ENCODE data around the gene ERICH4.
"Not testable (repeated sequence)": the region's sequence is repeated elsewhere in the genome, so short reads cannot be mapped to it uniquely, and the experiment has no call there.

ERICH4 gene

DNA sequence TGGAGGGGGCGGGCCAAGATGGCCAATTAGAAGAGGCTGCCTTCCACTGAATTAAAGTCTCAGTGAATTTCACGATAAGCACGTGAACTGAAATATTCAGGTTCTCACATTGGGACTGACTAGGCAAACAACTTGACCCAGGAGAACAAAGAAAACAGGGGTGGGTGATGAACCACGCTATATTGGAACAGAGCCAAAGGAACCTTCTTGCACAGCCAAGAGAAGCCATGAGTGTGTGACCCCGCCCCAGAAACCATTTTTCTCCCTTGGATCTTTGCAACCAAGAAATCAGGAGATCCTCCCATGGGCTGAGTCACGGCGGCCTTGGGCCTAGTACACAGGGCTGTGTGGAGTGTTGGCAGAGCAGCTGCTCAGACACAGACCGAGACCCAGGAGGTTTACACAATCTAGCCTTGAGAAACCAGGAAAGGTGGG lies 36.8 kb downstream of the ERICH4 start:
- no peak for DNase-seq

DNA sequence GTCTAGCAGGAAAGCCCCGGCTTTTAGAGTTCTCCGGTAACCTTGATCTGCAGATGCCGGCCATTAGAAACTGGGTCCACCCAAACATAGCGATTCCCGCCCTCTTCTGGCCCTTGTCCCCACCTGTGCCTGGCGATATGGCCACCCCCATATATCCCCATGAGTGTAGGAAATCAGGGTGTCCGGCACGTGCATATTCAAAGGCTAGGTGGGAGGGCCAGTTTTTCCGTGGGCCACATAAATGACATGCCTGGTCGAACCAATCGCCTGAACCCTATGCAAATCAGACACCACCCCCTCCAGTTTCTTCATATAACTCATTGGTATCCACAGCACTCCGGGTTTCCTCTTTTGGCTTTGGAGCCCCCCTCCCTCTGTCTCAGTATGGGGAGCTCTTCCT lies 37.4 kb downstream of the ERICH4 start:
- DNase-seq = no peak

DNA sequence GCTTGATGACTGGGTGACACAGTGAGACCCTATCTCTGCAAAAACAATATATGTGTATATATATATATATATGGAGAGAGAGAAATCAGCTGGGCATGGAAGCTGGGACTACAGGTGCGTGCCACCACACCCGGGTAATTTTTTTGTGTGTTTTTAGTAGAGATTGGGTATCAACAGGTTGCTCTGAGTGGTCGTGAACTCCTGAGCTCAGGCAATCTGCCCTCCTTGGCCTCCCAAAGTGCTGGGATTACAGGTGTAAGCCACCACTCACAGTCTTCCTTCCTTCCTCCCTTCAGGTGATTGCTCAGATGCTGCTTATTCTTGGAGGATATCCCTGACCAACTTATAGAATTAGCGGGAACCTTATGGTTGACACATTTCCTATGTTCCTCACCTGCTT lies 41.9 kb downstream of the ERICH4 start:
- DNase-seq = no peak

DNA sequence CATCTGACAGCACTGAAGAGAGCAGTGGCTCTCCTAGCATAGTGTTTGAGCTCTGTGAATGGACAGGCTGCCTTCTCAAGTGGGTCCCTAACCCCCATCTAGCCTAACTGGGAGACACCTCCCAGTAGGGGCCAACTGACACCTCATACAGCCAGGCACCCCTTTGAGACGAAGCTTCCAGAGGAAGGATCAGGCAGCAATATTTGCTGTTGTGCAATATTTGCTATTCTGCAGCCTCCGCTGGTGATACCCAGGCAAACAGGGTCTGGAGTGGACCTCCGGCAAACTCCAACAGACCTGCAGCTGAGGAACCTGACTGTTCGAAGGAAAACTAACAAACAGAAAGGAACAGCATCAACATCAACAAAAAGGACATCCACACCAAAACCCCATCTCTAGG lies 44.0 kb downstream of the ERICH4 start:
- not testable (repeated sequence) for DNase-seq

- DNase-seq = no peak
These were observed 49.9 kb downstream of the ERICH4 start for GRCh38 chr19:41492843-41493242.
